ENCODE data around the gene THAP11. TPM values are rescaled to one million over a fixed set of nuclear protein-coding genes. Genes with fewer than 3 reads are reported as not detected.
A peak's percentile ranks its signal among the peaks of the same experiment; 100 is the strongest.

Gene THAP11
- polyA plus RNA-seq, 1 donor, result 26.1 TPM

GRCh38 chr16:67882374-67883145 lies 40.4 kb downstream of the THAP11 start:
- DNase-seq, result no peak

GRCh38 chr16:67883146-67883871 lies 41.2 kb downstream of the THAP11 start:
- no peak for DNase-seq

GRCh38 chr16:67883872-67884261 lies 41.7 kb downstream of the THAP11 start:
- DNase-seq, result no peak

- peak; percentile 67 for DNase-seq
These were observed 42.6 kb downstream of the THAP11 start, which contains the start of gene NRN1L for GRCh38 chr16:67884684-67885083. NRN1L (plus strand) TSS chr16:67884885; CDS start chr16:67884904, 19 bp downstream.

- DNase-seq, result no peak
These were observed 43.4 kb downstream of the THAP11 start for GRCh38 chr16:67885545-67885944.

GRCh38 chr16:67885976-67886375 lies 43.9 kb downstream of the THAP11 start:
- DNase-seq, result no peak

GRCh38 chr16:67886387-67886786 lies 44.3 kb downstream of the THAP11 start:
- no peak for DNase-seq

GRCh38 chr16:67888331-67888730 lies 46.2 kb downstream of the THAP11 start:
- DNase-seq, result no peak

- no peak for DNase-seq
These were observed 50.3 kb downstream of the THAP11 start for GRCh38 chr16:67892375-67892774.

GRCh38 chr16:67892899-67893742 lies 51.0 kb downstream of the THAP11 start, which contains the start of gene PSKH1:
PSKH1 (plus strand) TSS chr16:67893254; CDS start chr16:67908750, 15,496 bp downstream.
- peak; percentile 94 for DNase-seq

Other genes starting within 250 kb of the THAP11 start
- gene CARMIL2, start 197.2 kb upstream of the THAP11 start, polyA plus RNA-seq (ENCODE audit: insufficient read length), result 1.2 TPM
- 23.9 TPM for gene ACD, start 182.1 kb upstream of the THAP11 start, polyA plus RNA-seq (ENCODE audit: insufficient read length)
- 2.2 TPM for gene PARD6A, start 181.4 kb upstream of the THAP11 start, polyA plus RNA-seq (ENCODE audit: insufficient read length)
- 25.8 TPM for gene ENKD1, start 175.6 kb upstream of the THAP11 start, polyA plus RNA-seq (ENCODE audit: insufficient read length)
- gene C16orf86, start 175.5 kb upstream of the THAP11 start, polyA plus RNA-seq (ENCODE audit: insufficient read length), result 2.8 TPM
- gene GFOD2, start 123.0 kb upstream of the THAP11 start, polyA plus RNA-seq (ENCODE audit: insufficient read length), result 19.7 TPM
- gene RANBP10, start 35.8 kb upstream of the THAP11 start, polyA plus RNA-seq (ENCODE audit: insufficient read length), result 29.3 TPM
- 7.8 TPM for gene TSNAXIP1, start 35.4 kb upstream of the THAP11 start, polyA plus RNA-seq (ENCODE audit: insufficient read length)
- gene NUTF2, start 4.6 kb downstream of the THAP11 start, polyA plus RNA-seq (ENCODE audit: insufficient read length), result 128 TPM
- 51.7 TPM for gene CENPT, start 5.4 kb downstream of the THAP11 start, polyA plus RNA-seq (ENCODE audit: insufficient read length)
- gene EDC4, start 30.7 kb downstream of the THAP11 start, polyA plus RNA-seq (ENCODE audit: insufficient read length), result 92.2 TPM
- gene NRN1L, start 42.6 kb downstream of the THAP11 start, polyA plus RNA-seq (ENCODE audit: insufficient read length), result not detected
- 33.7 TPM for gene PSKH1, start 50.9 kb downstream of the THAP11 start, polyA plus RNA-seq (ENCODE audit: insufficient read length)
- 8.0 TPM for gene CTRL, start 89.5 kb downstream of the THAP11 start, polyA plus RNA-seq (ENCODE audit: insufficient read length)
- 17.3 TPM for gene PSMB10, start 94.5 kb downstream of the THAP11 start, polyA plus RNA-seq (ENCODE audit: insufficient read length)
- 21.9 TPM for gene LCAT, start 101.8 kb downstream of the THAP11 start, polyA plus RNA-seq (ENCODE audit: insufficient read length)
- gene SLC12A4, start 126.3 kb downstream of the THAP11 start, polyA plus RNA-seq (ENCODE audit: insufficient read length), result 39.1 TPM
- 0.08 TPM for gene DPEP3, start 138.2 kb downstream of the THAP11 start, polyA plus RNA-seq (ENCODE audit: insufficient read length)
- 1.2 TPM for gene DPEP2, start 157.2 kb downstream of the THAP11 start, polyA plus RNA-seq (ENCODE audit: insufficient read length)
- gene DPEP2NB, start 173.6 kb downstream of the THAP11 start, polyA plus RNA-seq (ENCODE audit: insufficient read length), result not detected
- gene DDX28, start 180.9 kb downstream of the THAP11 start, polyA plus RNA-seq (ENCODE audit: insufficient read length), result 8.8 TPM
- 15.7 TPM for gene DUS2, start 181.0 kb downstream of the THAP11 start, polyA plus RNA-seq (ENCODE audit: insufficient read length)
- 38.0 TPM for gene NFATC3, start 243.1 kb downstream of the THAP11 start, polyA plus RNA-seq (ENCODE audit: insufficient read length)

All from left kidney (tissue), 2 donors.